Right lung (tissue), 5 donors: Measurements from ENCODE around the gene LBR. TPM values are rescaled to one million over a fixed set of nuclear protein-coding genes. Genes with fewer than 3 reads are reported as not detected.
"Not testable (repeated sequence)": the region's sequence is repeated elsewhere in the genome, so short reads cannot be mapped to it uniquely, and the experiment has no call there.

Experiments used
- DNase-seq, 2 donors: peaks; one replicate each; pipeline ENCODE4 v3.0.0-alpha.2; 2013
- polyA plus RNA-seq, 5 donors: library from polyadenylated mRNA; unstranded; fragments of 120-200 nt; gene quantifications; one replicate each; pipeline versions ENCODE4 v1.2.1 to v1.2.3, GENCODE V29; 2013; ENCODE audit warnings: inconsistent platforms in 1 of 5, low replicate concordance in 1 of 5; ENCODE audit not compliant: insufficient read length in 5 of 5, insufficient read depth in 1 of 5

LBR gene
- polyA plus RNA-seq, 5 donors = 69.9 to 128 (median 88.2) TPM

GRCh38 chr1:225424562-225425200, 3.2 kb downstream of the LBR start:
- DNase-seq = no peak

- no peak for DNase-seq
Observed at GRCh38 chr1:225423518-225423855, 4.4 kb downstream of the LBR start.

DNA sequence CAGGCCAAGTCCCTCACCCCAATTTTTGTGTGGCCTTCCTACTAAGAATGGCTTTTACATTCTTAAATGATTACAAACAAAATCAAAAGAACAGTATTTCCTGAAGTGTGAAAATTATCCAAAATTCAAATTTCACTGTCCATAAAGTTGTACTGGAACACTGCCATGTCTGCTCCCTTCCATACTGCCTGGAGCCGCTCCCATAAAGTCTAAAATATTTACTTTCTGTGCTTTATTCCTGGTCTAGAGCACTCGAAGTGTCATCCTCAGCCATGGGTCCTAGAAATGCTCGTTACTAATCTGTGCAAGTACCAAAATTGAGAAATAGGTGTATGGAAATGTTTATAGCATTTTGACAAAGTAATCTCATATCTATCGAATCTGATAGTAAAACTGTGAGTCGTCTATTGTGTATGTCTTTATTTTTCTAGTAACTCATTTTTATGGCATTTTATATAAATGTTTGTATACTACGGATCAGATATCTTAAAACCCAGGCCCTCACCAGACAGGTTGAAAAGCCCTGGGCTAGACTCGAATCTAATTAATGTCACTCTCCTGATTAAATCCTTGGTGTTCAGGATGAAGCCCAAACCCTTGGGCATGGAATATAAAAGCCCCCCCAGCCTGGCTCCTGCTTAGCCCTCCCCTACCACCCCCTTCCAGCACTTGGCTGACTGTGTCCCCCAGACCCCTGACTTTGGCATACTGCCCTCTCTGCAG, 4.9 kb downstream of the LBR start:
- no peak for DNase-seq

DNA sequence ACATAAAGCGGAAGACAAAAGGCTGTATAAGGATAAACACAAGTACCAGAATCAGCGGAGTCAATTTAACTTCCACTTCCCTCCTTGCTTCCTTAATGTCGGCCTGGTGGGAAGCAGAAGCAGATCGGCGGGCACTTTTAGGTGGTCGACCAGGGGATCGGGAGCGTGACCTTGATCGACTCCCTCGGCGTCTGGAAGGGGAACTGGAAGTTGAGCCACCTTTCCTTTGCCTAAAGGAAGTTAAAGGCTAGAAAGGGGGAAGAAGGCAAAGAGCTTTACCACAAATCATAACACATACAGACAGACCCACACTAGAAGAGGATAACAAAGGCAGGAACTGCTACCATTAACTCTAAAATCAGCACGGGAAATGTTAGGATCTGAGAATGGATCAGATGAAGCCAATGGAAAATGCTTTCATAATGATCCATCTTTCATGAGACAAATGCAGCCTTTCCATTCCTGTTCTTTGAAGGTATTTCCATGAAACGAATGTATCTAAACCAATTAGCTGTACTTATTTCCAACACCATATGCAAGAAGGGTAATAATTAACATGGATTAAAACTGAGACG, 5.7 kb downstream of the LBR start:
- no peak for DNase-seq

DNA sequence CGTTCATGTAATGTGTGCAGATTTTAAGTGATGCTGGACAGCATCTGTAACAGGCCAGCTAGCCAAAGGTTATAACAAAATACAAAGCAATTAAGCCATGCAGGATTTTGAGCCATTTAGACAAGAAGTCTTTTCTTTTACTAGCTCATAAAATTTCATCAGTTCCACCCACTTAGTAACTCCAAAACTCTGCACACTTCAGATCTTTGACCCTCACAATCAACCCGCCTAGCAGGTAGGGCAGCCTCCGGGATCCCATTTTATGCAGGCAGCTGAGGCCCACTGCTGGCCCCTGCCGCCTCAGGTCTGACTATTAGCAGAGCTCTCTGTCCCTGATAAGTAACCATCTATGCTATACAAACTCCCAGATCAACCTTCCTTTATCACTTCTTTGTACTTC, 9.2 kb downstream of the LBR start:
- DNase-seq = no peak

DNA sequence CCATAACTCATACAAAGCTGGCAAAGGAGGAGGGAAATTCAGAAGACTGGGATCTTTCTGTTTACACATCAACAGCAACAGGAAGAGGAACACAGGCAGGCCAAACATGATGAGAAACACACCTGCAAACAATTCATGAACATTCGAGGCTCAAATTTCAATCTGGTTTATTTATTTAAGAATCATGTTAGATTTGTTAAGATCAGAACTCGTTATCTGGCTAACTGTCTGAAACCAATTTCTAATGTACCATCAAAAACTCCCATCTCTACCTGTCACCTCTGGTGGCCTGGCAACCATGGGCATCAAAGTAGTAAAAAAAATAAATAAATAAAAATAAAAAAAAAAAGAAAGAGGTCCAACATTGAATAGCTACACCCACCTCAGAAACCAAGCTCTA, 9.8 kb downstream of the LBR start:
- no peak for DNase-seq

- DNase-seq = no peak
Observed at GRCh38 chr1:225415967-225416745, 11.7 kb downstream of the LBR start.

DNA sequence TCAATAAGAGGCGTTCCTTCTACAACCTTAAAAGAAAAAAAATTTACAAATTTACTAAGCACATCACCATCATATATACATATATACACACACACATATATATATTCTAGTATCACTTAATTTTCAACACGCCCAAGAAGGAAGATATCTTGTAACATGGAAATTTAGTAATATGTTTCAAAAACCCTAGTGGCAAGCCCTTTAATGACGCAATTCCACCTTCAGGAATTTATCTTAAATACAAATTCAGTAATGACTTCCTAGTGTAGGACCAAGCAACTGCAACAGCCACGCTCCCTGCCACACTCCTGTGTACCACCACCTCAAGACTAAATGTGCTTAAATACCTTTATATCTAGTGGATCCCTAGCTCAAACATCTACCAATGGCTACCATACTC, 12.5 kb downstream of the LBR start:
- DNase-seq = no peak

- no peak for DNase-seq
Observed at GRCh38 chr1:225413708-225414375, 14.0 kb downstream of the LBR start.

- DNase-seq = no peak
Observed at GRCh38 chr1:225412803-225413351, 15.0 kb downstream of the LBR start.

GRCh38 chr1:225412321-225412720, 15.5 kb downstream of the LBR start:
- no peak for DNase-seq

DNA sequence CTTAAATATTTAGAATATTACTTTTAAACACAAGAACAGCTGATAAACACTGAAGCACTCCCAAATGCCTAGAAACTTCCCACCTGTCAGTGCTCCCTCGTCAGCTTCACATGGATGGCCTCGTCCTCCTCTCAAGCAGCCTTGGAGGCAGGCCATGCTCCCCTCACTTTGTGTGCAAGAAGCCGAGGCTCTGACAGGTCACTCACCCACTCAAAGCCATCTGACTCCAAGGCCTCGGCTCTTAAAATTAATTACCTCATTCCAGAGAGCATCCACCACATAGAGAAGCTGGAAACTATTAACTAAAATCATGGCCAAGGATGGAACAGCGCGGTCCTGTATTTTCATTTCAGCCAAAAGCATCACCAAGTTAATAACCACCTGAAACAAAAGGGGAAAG, 17.8 kb downstream of the LBR start:
- no peak for DNase-seq

DNA sequence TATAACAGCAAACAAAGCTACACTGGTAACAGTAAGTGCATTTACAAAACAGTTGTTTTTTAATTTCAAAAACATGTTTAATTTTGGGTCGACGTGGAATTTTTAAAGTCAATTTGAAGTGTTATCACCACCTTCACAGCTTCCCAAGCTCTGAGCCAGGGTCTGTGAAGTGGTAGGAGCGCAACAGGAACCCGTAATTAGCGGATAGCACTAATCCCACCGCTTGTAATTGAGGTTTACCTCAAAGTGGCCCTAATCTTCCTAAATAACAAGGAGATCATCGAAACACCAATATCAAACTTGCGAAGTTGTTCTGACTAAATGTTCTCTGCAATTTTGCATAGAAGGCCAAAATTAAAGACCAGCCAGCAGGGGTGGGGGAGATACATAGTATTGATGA, 18.8 kb downstream of the LBR start:
- DNase-seq = no peak

- no peak for DNase-seq
Observed at GRCh38 chr1:225408249-225408648, 19.6 kb downstream of the LBR start.

DNA sequence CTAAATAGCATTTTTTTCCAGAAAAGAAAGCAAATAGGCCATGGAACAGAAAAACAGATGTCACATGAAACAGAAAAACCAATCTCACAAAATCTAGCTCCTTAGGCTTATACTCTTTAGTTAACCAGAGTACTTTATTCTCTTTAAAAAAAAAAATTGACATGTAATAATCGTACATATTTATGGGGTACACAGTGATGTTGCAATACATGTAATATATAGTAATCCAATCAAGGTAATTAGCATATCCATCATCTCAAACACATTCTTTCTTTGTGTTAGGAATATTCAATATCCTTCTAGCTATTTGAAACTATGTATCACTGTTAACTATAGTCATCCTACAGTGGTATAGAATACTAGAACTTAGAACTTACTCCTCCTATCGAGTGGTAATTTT, 20.1 kb downstream of the LBR start:
- no peak for DNase-seq

- no peak for DNase-seq
Observed at GRCh38 chr1:225406976-225407725, 20.7 kb downstream of the LBR start.

DNA sequence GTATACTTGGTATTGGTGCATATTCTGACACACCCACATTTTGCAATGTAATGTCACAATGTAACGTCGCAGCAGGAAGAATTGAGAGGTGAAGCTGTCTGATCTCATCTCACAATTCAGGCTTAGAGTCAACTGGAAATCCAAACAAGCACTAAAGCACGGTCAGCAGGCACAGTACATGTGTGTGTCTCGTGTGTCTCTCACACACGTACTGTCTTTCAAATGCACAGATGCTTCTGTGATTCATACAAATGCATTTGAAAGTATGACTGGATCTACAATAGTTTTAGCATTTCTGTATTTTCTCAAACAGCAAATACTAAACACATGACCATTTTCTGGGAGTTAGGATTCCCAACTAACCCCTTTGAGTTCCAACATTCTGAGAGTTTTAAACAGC, 26.9 kb downstream of the LBR start:
- no peak for DNase-seq

- no peak for DNase-seq
Observed at GRCh38 chr1:225396357-225396756, 31.5 kb downstream of the LBR start.

DNA sequence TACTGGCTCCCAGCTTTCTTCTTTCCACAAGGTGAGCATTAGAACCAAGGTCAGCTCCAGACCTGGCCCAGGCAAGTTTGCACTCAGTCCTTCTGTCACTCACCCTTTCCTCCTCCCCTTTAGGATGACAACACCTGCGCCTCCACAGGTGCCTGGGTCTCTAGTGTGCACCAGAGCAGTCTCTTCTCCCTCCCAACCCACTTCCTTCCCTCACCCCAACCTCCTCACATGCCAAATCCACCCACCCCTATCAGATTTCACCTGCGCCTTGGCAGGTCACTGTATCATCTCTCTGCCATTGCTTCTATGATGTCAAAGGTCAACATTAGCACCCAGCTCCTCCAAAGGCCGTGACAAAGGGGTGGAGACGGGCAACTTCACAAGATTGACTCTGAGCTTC, 38.0 kb downstream of the LBR start:
- DNase-seq = no peak

- no peak for DNase-seq
Observed at GRCh38 chr1:225388372-225388771, 39.5 kb downstream of the LBR start.

DNA sequence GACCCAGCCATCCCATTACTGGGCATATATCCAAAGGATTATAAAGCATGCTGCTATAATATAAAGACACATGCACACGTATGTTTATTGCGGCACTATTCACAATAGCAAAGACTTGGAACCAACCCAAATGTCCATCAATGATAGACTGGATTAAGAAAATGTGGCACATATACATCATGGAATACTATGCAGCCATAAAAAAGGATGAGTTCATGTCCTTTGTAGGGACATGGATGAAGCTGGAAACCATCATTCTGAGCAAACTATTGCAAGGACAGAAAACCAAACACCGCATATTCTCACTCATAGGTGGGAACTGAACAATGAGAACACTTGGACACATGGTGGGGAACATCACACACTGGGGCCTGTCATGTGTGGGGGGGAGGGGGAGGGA, 41.0 kb downstream of the LBR start:
- not testable (repeated sequence) for DNase-seq
